ENCODE measurements around the gene KRTAP5-2.

Gene KRTAP5-2

DNA sequence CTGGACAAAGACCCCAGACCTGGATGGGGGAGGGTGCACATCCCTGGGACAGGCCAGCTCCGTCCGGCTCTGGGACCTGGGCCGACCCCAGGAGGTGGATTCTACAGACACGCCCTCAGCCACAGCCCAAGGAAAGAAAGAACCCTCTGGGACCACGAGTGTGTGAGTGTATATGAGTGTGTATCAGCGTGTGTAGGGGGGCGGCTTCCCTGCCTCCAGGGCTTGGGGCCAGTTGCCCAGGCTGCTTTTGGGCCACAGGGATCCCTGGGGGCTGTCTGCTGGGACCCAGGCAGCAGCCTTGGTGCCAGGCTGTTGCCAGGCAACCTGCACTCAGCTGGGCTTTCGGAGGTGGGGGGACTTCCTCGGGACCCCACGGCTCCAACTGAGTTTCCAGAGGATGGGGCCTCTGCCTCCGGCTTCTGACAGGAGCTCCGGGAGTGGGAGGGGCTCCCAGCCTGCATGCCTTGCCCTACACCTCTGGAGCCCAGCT, 34.9 kb downstream of the KRTAP5-2 start:
- TF ChIP-seq, protein P1, sequence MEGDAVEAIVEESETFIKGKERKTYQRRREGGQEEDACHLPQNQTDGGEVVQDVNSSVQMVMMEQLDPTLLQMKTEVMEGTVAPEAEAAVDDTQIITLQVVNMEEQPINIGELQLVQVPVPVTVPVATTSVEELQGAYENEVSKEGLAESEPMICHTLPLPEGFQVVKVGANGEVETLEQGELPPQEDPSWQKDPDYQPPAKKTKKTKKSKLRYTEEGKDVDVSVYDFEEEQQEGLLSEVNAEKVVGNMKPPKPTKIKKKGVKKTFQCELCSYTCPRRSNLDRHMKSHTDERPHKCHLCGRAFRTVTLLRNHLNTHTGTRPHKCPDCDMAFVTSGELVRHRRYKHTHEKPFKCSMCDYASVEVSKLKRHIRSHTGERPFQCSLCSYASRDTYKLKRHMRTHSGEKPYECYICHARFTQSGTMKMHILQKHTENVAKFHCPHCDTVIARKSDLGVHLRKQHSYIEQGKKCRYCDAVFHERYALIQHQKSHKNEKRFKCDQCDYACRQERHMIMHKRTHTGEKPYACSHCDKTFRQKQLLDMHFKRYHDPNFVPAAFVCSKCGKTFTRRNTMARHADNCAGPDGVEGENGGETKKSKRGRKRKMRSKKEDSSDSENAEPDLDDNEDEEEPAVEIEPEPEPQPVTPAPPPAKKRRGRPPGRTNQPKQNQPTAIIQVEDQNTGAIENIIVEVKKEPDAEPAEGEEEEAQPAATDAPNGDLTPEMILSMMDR (IDR thresholded peaks at IDR 0.05; ENCODE audit: low read length, missing control alignments) = no peak
- no peak for DNase-seq (ENCODE audit: low read depth)
- no peak overlapping the region for H3K4me3 ChIP-seq (replicated peaks; ENCODE audit: low read depth, low read length)

DNA sequence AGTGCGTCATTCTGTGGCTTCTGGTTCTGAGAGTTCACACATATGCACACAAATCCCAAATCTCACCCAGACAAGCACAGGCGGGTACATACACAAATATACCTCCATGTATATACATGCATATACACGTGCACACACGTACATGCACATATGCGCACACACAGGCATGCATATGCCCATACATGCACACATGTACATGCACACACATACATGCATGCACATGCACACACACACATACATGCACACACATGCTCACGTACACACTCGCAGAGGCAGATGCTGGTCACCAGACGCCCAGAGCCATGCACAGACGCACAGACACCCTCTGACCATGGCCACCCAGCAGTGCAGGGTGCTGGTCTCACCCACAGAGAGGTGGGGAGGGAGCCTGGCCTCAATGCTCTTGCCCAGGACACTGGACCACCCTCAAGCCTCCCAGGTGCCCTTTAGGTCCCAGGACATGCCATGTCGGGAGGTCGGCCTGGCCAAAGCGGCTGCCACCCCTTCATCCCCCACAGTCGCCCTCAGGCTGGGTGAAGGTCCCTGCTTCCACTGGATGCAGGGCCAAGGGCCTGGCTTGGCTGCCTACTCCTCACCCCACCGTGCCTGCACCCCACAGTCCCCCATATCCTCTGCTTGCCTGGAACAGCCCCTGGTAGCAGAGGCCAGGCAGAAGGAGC, 35.5 kb downstream of the KRTAP5-2 start:
- TF ChIP-seq, protein P1 (IDR thresholded peaks at IDR 0.05; ENCODE audit: low read length, missing control alignments) = no peak
- no peak for DNase-seq (ENCODE audit: low read depth)
- no peak overlapping the region for H3K4me3 ChIP-seq (replicated peaks; ENCODE audit: low read depth, low read length)

DNA sequence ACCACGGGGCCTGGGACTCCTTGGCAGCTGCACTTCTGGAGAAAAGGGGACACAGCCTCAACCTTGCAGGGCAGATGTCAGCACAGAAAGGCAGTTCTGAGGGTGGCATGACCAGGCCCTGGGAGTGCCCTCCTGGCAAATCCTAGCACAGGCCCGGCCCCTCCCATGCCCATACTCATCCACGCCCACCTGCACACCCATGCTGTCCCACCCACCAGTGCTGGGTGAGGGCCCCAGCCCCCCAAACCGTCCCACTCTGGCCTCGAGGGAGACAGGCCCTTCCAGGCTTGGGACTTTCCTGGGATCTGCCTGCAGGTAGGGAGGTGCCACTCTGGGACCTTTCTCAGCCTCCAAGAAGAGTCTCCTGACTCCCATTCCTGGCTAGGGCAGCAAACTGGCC, 36.1 kb downstream of the KRTAP5-2 start:
- no peak for DNase-seq (ENCODE audit: low read depth)
- no peak overlapping the region for H3K4me3 ChIP-seq (replicated peaks; ENCODE audit: low read depth, low read length)
- TF ChIP-seq, protein P1 (IDR thresholded peaks at IDR 0.05; ENCODE audit: low read length, missing control alignments) = no peak

DNA sequence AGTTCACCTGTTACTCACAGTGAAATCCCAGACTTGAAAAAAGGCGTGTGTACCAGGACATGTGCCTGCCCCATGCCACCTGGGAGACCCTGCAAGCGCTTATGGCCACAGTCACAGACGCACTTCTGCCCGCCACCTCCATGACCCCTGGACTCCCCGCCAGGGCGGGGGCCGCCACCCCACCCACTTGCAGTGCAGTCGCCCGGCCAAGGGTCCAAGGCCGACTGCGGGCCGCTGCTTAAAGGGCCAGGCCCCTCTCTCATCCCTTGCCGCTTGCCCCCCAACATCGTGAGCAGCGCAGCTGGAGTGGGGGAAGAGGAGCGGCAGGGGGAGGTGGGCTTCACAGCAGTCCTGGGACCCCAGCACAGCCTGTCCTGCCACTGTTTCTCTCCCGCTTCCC, 36.8 kb downstream of the KRTAP5-2 start:
- no peak overlapping the region for H3K4me3 ChIP-seq (replicated peaks; ENCODE audit: low read depth, low read length)
- no peak for DNase-seq (ENCODE audit: low read depth)
- TF ChIP-seq, protein P1 (IDR thresholded peaks at IDR 0.05; ENCODE audit: low read length, missing control alignments) = no peak

DNA sequence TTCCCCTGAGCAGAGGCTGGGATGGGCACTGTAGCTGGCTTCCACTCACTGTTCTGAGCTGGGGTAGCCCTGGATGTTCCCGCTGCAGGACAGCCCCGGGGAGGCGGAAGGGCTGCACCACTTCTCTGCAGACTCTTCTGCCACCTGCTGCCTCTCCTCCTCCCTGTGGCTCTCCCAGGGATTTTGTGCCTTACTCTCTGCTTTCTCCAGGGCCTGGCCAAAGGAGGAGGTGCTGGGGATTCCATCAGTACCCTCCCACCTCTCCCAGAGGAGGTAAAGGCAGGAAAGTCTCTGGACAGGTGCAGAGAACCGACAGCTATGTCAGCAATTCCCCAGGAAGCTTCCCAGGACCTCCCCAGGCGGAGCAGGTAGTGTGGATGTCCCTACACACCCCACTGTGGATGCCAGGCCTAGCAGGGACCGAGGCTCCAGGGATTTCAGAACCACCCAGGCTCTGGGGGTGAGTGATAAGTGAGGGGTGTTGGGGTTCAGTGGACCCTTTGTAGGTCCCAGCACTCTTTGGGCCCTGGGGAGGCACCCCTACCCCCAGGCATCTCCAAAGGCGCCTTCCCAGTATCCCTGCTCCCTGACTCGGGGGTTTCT, 37.3 kb downstream of the KRTAP5-2 start:
- no peak for DNase-seq (ENCODE audit: low read depth)
- H3K4me3 ChIP-seq (replicated peaks; ENCODE audit: low read depth, low read length) = no peak overlapping the region
- TF ChIP-seq, protein P1 (IDR thresholded peaks at IDR 0.05; ENCODE audit: low read length, missing control alignments) = no peak

DNA sequence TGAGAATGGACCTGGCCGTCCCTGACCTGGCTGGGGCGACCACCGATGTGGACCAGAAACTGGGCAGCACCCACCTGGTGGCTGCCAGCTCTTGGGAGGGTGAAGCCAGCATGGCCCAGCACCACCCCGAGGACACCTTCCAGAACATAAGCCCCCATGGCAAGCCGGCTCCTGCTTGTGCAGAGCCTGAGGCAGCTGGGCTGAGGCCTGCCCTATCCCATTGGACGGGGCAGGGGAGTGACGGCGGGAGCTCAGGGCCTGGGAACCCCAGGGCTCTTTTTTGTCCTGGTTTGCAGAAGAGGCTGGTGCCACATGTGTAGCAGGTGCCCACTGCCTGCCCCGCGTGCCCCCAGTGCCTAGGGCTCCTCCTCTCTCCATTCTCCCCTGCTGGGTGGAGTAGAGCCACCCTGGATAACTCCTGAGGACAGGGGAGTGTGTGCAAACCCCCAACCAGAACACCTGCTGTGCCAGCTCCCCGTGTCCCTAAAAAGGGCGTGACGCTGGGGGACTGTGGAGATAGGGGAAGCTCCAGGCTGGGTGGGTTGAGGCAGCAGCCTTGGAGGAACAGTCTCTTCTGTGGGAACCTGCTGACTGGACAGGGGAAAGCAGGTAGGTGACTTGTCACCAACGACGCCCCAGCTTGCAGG, 38.0 kb downstream of the KRTAP5-2 start:
- no peak overlapping the region for H3K4me3 ChIP-seq (replicated peaks; ENCODE audit: low read depth, low read length)
- TF ChIP-seq, protein P1 (IDR thresholded peaks at IDR 0.05; ENCODE audit: low read length, missing control alignments) = no peak
- no peak for DNase-seq (ENCODE audit: low read depth)
